ENCODE measurements around the gene ABHD16A. TPM values are rescaled to one million over a fixed set of nuclear protein-coding genes. Genes with fewer than 3 reads are reported as not detected.
A peak's percentile ranks its signal among the peaks of the same experiment; 100 is the strongest.

The ABHD16A gene
- total RNA-seq, 4 donors from 2014 or later = 44.1 to 92.6 (median 63.1) TPM

DNA sequence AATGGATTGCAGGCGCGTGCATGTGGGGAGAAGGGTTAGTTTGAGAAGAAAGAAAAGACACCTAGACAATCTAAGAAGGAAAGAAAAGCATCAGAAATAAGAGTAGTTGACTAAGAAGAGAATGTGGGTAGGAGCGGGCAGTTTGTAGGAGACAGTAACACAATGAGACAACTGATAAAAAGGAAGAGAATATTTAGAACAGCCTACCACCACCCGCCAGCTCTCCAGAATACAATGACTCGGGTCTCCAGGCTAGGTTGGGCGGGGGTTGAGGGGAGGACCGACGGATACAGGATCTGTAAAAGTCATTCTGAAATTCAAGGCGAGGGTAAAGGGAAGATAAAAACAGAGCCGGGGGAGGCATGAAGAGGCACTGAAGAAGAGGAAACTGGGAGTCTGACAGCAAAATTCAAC lies 712 bp downstream of the ABHD16A start:
- Histone ChIP-seq H3K27ac (peak overlapping the region; percentile 95 to 99 (median 97)), H3K4me3 (peak overlapping the region; percentile 77 to 85 (median 82)), H3K9me3 (no peaks in the 10 kb centered on the region), H3K4me1 (peaks cover 0 to 26% (median 9%) of the 10 kb centered on the region in 4 donors), H3K36me3 (peaks cover 0 to 21% (median 0%) of the 10 kb centered on the region in 3 donors), H3K27me3 (no peaks in the 10 kb centered on the region)
- TF ChIP-seq POLR2A (IDR thresholded peaks at IDR 0.05) = no peak
- TF ChIP-seq, protein P1, sequence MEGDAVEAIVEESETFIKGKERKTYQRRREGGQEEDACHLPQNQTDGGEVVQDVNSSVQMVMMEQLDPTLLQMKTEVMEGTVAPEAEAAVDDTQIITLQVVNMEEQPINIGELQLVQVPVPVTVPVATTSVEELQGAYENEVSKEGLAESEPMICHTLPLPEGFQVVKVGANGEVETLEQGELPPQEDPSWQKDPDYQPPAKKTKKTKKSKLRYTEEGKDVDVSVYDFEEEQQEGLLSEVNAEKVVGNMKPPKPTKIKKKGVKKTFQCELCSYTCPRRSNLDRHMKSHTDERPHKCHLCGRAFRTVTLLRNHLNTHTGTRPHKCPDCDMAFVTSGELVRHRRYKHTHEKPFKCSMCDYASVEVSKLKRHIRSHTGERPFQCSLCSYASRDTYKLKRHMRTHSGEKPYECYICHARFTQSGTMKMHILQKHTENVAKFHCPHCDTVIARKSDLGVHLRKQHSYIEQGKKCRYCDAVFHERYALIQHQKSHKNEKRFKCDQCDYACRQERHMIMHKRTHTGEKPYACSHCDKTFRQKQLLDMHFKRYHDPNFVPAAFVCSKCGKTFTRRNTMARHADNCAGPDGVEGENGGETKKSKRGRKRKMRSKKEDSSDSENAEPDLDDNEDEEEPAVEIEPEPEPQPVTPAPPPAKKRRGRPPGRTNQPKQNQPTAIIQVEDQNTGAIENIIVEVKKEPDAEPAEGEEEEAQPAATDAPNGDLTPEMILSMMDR (IDR thresholded peaks at IDR 0.05) = no peak
- no peak for DNase-seq

DNA sequence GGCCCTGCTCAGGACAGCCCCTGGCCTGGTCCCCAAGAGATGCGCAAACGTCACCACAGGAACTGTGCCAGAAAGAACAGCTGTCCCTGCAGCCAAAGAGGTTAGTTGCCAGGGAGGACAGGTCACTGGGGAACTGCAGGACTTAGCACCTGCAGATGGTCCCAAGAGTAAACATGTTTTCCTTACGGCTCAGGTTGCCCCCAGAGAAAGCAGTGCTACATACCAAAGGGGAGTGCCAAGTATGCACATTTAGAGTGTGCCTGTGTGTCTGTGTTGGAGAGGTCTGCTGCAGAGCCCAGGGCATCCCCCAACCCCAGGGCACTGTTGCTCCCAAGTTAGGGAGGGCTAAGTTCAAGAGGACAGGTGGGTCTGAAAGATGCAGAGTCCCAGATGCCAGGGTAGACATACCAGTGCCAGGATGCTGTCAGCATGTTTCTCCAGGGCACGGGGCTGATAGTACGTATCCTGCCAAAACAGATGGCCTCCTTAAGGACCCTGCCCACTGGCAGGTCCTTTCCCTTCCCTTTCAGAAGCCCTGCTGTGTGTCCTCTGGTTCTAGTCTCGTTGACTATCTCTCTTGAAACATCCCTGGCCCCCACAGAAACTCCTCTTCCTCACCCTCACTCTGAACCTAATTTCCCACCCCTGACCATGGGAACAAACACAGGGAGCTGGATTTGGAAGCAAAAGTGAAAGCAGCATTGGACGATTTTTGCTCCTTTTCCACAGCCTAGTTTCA lies 1.3 kb downstream of the ABHD16A start:
- Histone ChIP-seq H3K4me3 (peak overlapping the region; percentile 77 to 85 (median 82)), H3K36me3 (peaks cover 0 to 26% (median 0%) of the 10 kb centered on the region in 3 donors), H3K27me3 (no peaks in the 10 kb centered on the region), H3K9me3 (no peaks in the 10 kb centered on the region), H3K4me1 (peaks cover 0 to 26% (median 9%) of the 10 kb centered on the region in 4 donors), H3K27ac (peak overlapping the region; percentile 95 to 99 (median 97))
- TF ChIP-seq, protein P1 (IDR thresholded peaks at IDR 0.05) = no peak
- no peak for TF ChIP-seq POLR2A (IDR thresholded peaks at IDR 0.05)
- DNase-seq = no peak

DNA sequence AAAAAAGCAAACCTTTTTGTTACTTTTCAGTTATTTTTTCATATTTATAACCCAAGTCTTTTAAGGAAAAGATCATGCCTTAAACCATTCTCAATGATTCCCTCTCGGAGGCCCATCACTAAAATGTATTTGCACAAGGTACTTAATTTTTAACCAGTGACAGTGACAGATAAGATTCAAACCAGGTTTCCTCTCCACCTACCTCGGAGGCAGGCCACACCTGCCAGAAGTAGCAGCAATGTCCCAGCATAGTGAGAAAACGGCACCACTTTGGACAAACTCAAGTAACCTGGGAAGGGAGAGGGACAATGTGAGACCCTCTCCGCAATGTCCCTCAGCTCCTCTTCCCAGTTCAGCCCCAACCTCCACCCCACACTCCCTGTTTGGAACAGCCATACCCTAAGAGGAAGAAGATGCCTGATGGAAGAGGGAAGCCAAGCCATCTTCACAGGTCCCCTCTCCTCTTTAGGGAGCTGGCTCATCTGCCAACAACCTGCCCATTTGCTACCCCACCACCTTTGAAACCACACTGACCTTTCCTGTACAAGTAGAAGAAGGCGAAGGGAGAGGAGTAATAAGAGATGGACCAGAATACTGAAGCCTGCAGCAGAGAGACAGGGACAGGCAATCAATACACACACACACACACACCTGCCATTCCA lies 2.3 kb downstream of the ABHD16A start:
- no peaks in the 10 kb centered on the region for H3K9me3 ChIP-seq
- no peaks in the 10 kb centered on the region for H3K27me3 ChIP-seq
- peaks cover 0 to 26% (median 9%) of the 10 kb centered on the region in 4 donors for H3K4me1 ChIP-seq
- no peak for TF ChIP-seq POLR2A (IDR thresholded peaks at IDR 0.05)
- TF ChIP-seq, protein P1 (IDR thresholded peaks at IDR 0.05) = no peak
- peaks cover 0 to 35% (median 0%) of the 10 kb centered on the region in 3 donors for H3K36me3 ChIP-seq
- no peak for DNase-seq
- no peak overlapping the region for H3K4me3 ChIP-seq
- H3K27ac ChIP-seq = no peak overlapping the region

DNA sequence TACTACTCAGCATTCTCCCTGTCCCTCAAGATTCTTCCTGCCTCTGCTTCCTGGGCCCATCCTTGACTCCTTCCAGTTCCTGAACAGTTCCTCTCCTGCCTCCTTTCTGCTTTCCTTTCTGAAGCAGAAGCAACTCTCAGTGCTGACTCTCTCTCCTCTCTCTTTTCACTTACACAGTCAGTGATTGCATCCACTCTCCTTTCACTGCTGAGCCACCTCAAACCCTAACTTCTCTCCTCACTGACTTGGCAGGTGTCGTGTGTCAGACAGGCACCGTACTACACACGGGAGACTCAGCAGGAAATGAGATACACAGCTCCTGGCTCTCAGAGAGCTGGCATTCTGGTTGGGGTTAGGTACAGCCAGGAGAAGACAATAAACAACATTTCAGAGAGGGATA lies 5.6 kb downstream of the ABHD16A start:
- H3K36me3 ChIP-seq = peaks cover 0 to 68% (median 0%) of the 10 kb centered on the region in 3 donors
- TF ChIP-seq POLR2A (IDR thresholded peaks at IDR 0.05) = no peak
- TF ChIP-seq, protein P1 (IDR thresholded peaks at IDR 0.05) = no peak
- H3K4me1 ChIP-seq = peaks cover 0 to 19% (median 9%) of the 10 kb centered on the region in 4 donors
- no peak overlapping the region for H3K27ac ChIP-seq
- no peak for DNase-seq
- H3K9me3 ChIP-seq = no peaks in the 10 kb centered on the region
- no peaks in the 10 kb centered on the region for H3K27me3 ChIP-seq
- H3K4me3 ChIP-seq = no peak overlapping the region

DNA sequence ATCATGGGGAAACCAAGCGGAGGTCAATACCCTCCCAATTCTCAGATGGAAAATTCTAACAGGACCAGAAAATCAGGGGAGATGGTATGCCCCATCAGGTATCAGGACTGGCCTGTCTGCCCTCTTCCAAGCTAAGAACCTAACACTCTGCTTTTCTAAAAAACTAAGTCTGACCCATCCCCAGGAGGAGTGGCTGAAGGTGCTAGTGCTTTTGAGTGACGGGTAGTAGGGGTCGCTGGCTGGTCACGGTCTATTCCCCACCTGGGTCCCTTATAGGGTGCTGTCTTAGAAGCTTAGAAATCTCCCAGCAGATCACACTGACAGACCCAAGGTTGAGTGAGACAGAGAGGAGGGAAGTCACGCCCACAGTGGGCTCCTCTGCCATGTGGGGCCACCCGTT lies 9.6 kb downstream of the ABHD16A start:
- Histone ChIP-seq H3K4me1 (peaks cover 0 to 5% (median 0%) of the 10 kb centered on the region in 4 donors), H3K27ac (no peak overlapping the region), H3K4me3 (no peak overlapping the region), H3K27me3 (no peaks in the 10 kb centered on the region), H3K9me3 (no peaks in the 10 kb centered on the region), H3K36me3 (peaks cover 0 to 92% (median 0%) of the 10 kb centered on the region in 3 donors)
- no peak for DNase-seq
- TF ChIP-seq POLR2A (IDR thresholded peaks at IDR 0.05) = no peak
- TF ChIP-seq, protein P1 (IDR thresholded peaks at IDR 0.05) = no peak

All from Peyer's patch (tissue), 4 donors.